ENCODE data around the gene ATXN7L2. TPM values are rescaled to one million over a fixed set of nuclear protein-coding genes. Genes with fewer than 3 reads are reported as not detected.
A peak's percentile ranks its signal among the peaks of the same experiment; 100 is the strongest.

The ATXN7L2 gene
- total and polyA plus RNA-seq, 2 donors, result 2.0 to 4.0 TPM

GRCh38 chr1:109482791-109483671 is 674 bp upstream of the ATXN7L2 start:
- H3K36me3 ChIP-seq (ENCODE audit: insufficient read depth), result no peaks in the 10 kb centered on the region
- WGBS, result 9% methylated on average over 29 of the region's 29 CpGs
- no peak for DNase-seq (ENCODE audit: extremely low spot score)

GRCh38 chr1:109484519-109484975 is 842 bp downstream of the ATXN7L2 start:
- no peak for DNase-seq (ENCODE audit: extremely low spot score)
- Histone ChIP-seq H3K4me1 (ENCODE audit: insufficient read depth) (no peaks in the 10 kb centered on the region), H3K4me3 (ENCODE audit: low read depth, low read length) (peak overlapping the region; percentile 54), H3K36me3 (ENCODE audit: insufficient read depth) (no peaks in the 10 kb centered on the region), H3K27ac (ENCODE audit: low read depth) (no peak overlapping the region)
- WGBS, result 26% methylated on average over 15 of the region's 15 CpGs

More at GRCh38 chr1:109482791-109483671, 674 bp upstream of the ATXN7L2 start:
- Histone ChIP-seq H3K27ac (ENCODE audit: low read depth) (no peak overlapping the region), H3K4me1 (ENCODE audit: insufficient read depth) (no peaks in the 10 kb centered on the region), H3K4me3 (ENCODE audit: low read depth, low read length) (peak overlapping the region; percentile 41)

- 25% methylated on average over 3 of the region's 3 CpGs for WGBS
- Histone ChIP-seq H3K36me3 (ENCODE audit: insufficient read depth) (no peaks in the 10 kb centered on the region), H3K27ac (ENCODE audit: low read depth) (no peak overlapping the region), H3K4me1 (ENCODE audit: insufficient read depth) (no peaks in the 10 kb centered on the region), H3K4me3 (ENCODE audit: low read depth, low read length) (no peak overlapping the region)
- no peak for DNase-seq (ENCODE audit: extremely low spot score)
Measured at GRCh38 chr1:109485001-109485400, 1.3 kb downstream of the ATXN7L2 start.

- no peak for DNase-seq (ENCODE audit: extremely low spot score)
- H3K27ac ChIP-seq (ENCODE audit: low read depth), result no peak overlapping the region
- WGBS, result 61% methylated on average over 5 of the region's 5 CpGs
- H3K36me3 ChIP-seq (ENCODE audit: insufficient read depth), result no peaks in the 10 kb centered on the region
- H3K4me3 ChIP-seq (ENCODE audit: low read depth, low read length), result no peak overlapping the region
- no peaks in the 10 kb centered on the region for H3K4me1 ChIP-seq (ENCODE audit: insufficient read depth)
Measured at GRCh38 chr1:109487261-109487660, 3.6 kb downstream of the ATXN7L2 start.

GRCh38 chr1:109488201-109488600 is 4.5 kb downstream of the ATXN7L2 start:
- Histone ChIP-seq H3K4me3 (ENCODE audit: low read depth, low read length) (no peak overlapping the region), H3K4me1 (ENCODE audit: insufficient read depth) (no peaks in the 10 kb centered on the region), H3K27ac (ENCODE audit: low read depth) (no peak overlapping the region), H3K36me3 (ENCODE audit: insufficient read depth) (no peaks in the 10 kb centered on the region)
- no peak for DNase-seq (ENCODE audit: extremely low spot score)
- WGBS, result 78% methylated on average over 5 of the region's 5 CpGs

GRCh38 chr1:109488696-109489095 is 5.0 kb downstream of the ATXN7L2 start:
- no peak overlapping the region for H3K4me3 ChIP-seq (ENCODE audit: low read depth, low read length)
- H3K4me1 ChIP-seq (ENCODE audit: insufficient read depth), result no peaks in the 10 kb centered on the region
- WGBS, result 93% methylated on average over 12 of the region's 12 CpGs
- no peak overlapping the region for H3K27ac ChIP-seq (ENCODE audit: low read depth)
- no peaks in the 10 kb centered on the region for H3K36me3 ChIP-seq (ENCODE audit: insufficient read depth)
- DNase-seq (ENCODE audit: extremely low spot score), result no peak

- no peaks in the 10 kb centered on the region for H3K36me3 ChIP-seq (ENCODE audit: insufficient read depth)
- DNase-seq (ENCODE audit: extremely low spot score), result no peak
- 87% methylated on average over 11 of the region's 11 CpGs for WGBS
- no peaks in the 10 kb centered on the region for H3K4me1 ChIP-seq (ENCODE audit: insufficient read depth)
- no peak overlapping the region for H3K27ac ChIP-seq (ENCODE audit: low read depth)
- no peak overlapping the region for H3K4me3 ChIP-seq (ENCODE audit: low read depth, low read length)
Measured at GRCh38 chr1:109490029-109490933, 6.6 kb downstream of the ATXN7L2 start.

- WGBS, result 85% methylated on average over 11 of the region's 11 CpGs
- Histone ChIP-seq H3K27ac (ENCODE audit: low read depth) (no peak overlapping the region), H3K4me1 (ENCODE audit: insufficient read depth) (no peaks in the 10 kb centered on the region), H3K4me3 (ENCODE audit: low read depth, low read length) (no peak overlapping the region), H3K36me3 (ENCODE audit: insufficient read depth) (no peaks in the 10 kb centered on the region)
- DNase-seq (ENCODE audit: extremely low spot score), result no peak
Measured at GRCh38 chr1:109490934-109491302, 7.2 kb downstream of the ATXN7L2 start.

GRCh38 chr1:109491372-109491771 is 7.7 kb downstream of the ATXN7L2 start:
- H3K36me3 ChIP-seq (ENCODE audit: insufficient read depth), result no peaks in the 10 kb centered on the region
- H3K27ac ChIP-seq (ENCODE audit: low read depth), result no peak overlapping the region
- WGBS, result 94% methylated on average over 8 of the region's 8 CpGs
- no peaks in the 10 kb centered on the region for H3K4me1 ChIP-seq (ENCODE audit: insufficient read depth)
- H3K4me3 ChIP-seq (ENCODE audit: low read depth, low read length), result no peak overlapping the region
- DNase-seq (ENCODE audit: extremely low spot score), result no peak

GRCh38 chr1:109492779-109493178 is 9.1 kb downstream of the ATXN7L2 start:
- Histone ChIP-seq H3K27ac (ENCODE audit: low read depth) (no peak overlapping the region), H3K4me3 (ENCODE audit: low read depth, low read length) (no peak overlapping the region), H3K36me3 (ENCODE audit: insufficient read depth) (no peaks in the 10 kb centered on the region), H3K4me1 (ENCODE audit: insufficient read depth) (no peaks in the 10 kb centered on the region)
- DNase-seq (ENCODE audit: extremely low spot score), result no peak
- WGBS, result 83% methylated on average over 4 of the region's 4 CpGs

- DNase-seq (ENCODE audit: extremely low spot score), result no peak
- WGBS, result 61% methylated on average over 4 of the region's 4 CpGs
- Histone ChIP-seq H3K4me1 (ENCODE audit: insufficient read depth) (no peaks in the 10 kb centered on the region), H3K4me3 (ENCODE audit: low read depth, low read length) (no peak overlapping the region), H3K27ac (ENCODE audit: low read depth) (no peak overlapping the region), H3K36me3 (ENCODE audit: insufficient read depth) (no peaks in the 10 kb centered on the region)
Measured at GRCh38 chr1:109493227-109493626, 9.5 kb downstream of the ATXN7L2 start.

GRCh38 chr1:109493805-109494539 is 10.3 kb downstream of the ATXN7L2 start, which contains the start of gene CYB561D1:
Gene CYB561D1, plus strand, starts transcription at chr1:109494094. Its CDS starts 46 bp downstream, at chr1:109494140.
- Histone ChIP-seq H3K4me3 (ENCODE audit: low read depth, low read length) (peak within 1 kb of the TSS; percentile 69), H3K27ac (ENCODE audit: low read depth) (peak within 1 kb of the TSS; percentile 26), H3K4me1 (ENCODE audit: insufficient read depth) (no peaks in the 10 kb centered on the region), H3K36me3 (ENCODE audit: insufficient read depth) (no peaks in the 10 kb centered on the region)
- under 1% methylated on average over 44 of the region's 44 CpGs for WGBS
- DNase-seq (ENCODE audit: extremely low spot score), result no peak

- Histone ChIP-seq H3K36me3 (ENCODE audit: insufficient read depth) (no peaks in the 10 kb centered on the region), H3K4me1 (ENCODE audit: insufficient read depth) (no peaks in the 10 kb centered on the region), H3K27ac (ENCODE audit: low read depth) (no peak overlapping the region), H3K4me3 (ENCODE audit: low read depth, low read length) (no peak overlapping the region)
- DNase-seq (ENCODE audit: extremely low spot score), result no peak
- 94% methylated on average over 7 of the region's 7 CpGs for WGBS
Measured at GRCh38 chr1:109495738-109496137, 12.0 kb downstream of the ATXN7L2 start.

Measured in urinary bladder (tissue), 4 donors.